ENCODE measurements around the gene RNF217. TPM values are rescaled to one million over a fixed set of nuclear protein-coding genes. Genes with fewer than 3 reads are reported as not detected.

RNF217 gene
- total RNA-seq, 3 donors from 2014 or later (not counting 1 experiment from before 2014, with no cell fraction given) = 3.3 to 9.5 (median 4.4) TPM

GRCh38 chr6:125057392-125058246, 95.4 kb downstream of the RNF217 start:
- WGBS (ENCODE audit: insufficient coverage) = 79% methylated on average over 5 of the region's 5 CpGs

DNA sequence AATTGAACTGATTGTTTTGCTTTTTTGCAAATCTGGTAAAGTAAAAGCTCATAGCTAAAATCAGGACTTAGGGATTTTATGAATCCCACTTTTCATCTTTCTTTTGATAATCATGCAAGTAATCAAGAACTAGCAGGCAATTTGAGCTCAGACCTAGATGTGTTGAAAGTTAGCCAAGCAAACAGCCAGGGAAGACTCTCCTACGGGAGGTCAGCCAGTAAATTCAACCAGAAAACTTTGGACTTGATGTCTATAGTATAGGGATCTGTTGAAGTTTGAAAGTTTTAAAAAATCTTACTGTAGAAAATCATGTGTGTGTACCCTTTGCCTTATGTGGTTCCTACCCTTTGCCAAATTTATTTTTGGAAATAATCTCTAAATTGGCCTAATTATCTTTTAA, 96.3 kb downstream of the RNF217 start:
- 100% methylated on average over 1 of the region's 1 CpG for WGBS (ENCODE audit: insufficient coverage)

More at GRCh38 chr6:125057392-125058246, 95.4 kb downstream of the RNF217 start:
- H3K27me3 ChIP-seq (ENCODE audit: control insufficient read depth, insufficient read depth, low read length) = no peaks in the 10 kb centered on the region
- DNase-seq (no peak), ATAC-seq (no peak)
- Mint-ChIP-seq H3K9me3 (no peaks in the 10 kb centered on the region), H3K27ac (no peak overlapping the region), H3K36me3 (no peaks in the 10 kb centered on the region), H3K4me1 (no peaks in the 10 kb centered on the region), H3K27me3 (ENCODE audit: low read depth in 2 of 2) (no peaks in the 10 kb centered on the region), H3K4me3 (no peak overlapping the region)
- no peaks in the 10 kb centered on the region for H3K9me3 ChIP-seq (ENCODE audit: control insufficient read depth, insufficient read depth, low read length)
- H3K36me3 ChIP-seq (ENCODE audit: control insufficient read depth, insufficient read depth, low read length) = no peaks in the 10 kb centered on the region
- no peak for TF ChIP-seq CTCF (IDR thresholded peaks at IDR 0.05)
- no peaks in the 10 kb centered on the region for H3K4me1 ChIP-seq (ENCODE audit: control insufficient read depth, insufficient read depth, low read length)
- H3K4me3 ChIP-seq (ENCODE audit: low read length) = no peak overlapping the region
- no peak overlapping the region for H3K27ac ChIP-seq (ENCODE audit: low read length)
- intact Hi-C loops (cut with micrococcal nuclease) = no loop called here

GRCh38 chr6:125063307-125063706, 101.1 kb downstream of the RNF217 start:
- Mint-ChIP-seq H3K4me3 (no peak overlapping the region), H3K27me3 (ENCODE audit: low read depth in 2 of 2) (no peaks in the 10 kb centered on the region), H3K27ac (no peak overlapping the region), H3K9me3 (no peaks in the 10 kb centered on the region), H3K36me3 (no peaks in the 10 kb centered on the region), H3K4me1 (no peaks in the 10 kb centered on the region)
- H3K4me1 ChIP-seq (ENCODE audit: control insufficient read depth, insufficient read depth, low read length) = peaks cover 11% of the 10 kb centered on the region
- DNase-seq (no peak), ATAC-seq (no peak)
- no peaks in the 10 kb centered on the region for H3K36me3 ChIP-seq (ENCODE audit: control insufficient read depth, insufficient read depth, low read length)
- WGBS (ENCODE audit: insufficient coverage) = no CpG with 5 or more reads among the region's 2 CpGs
- H3K27ac ChIP-seq (ENCODE audit: low read length) = no peak overlapping the region
- no peak for TF ChIP-seq CTCF (IDR thresholded peaks at IDR 0.05)
- H3K9me3 ChIP-seq (ENCODE audit: control insufficient read depth, insufficient read depth, low read length) = no peaks in the 10 kb centered on the region
- no peaks in the 10 kb centered on the region for H3K27me3 ChIP-seq (ENCODE audit: control insufficient read depth, insufficient read depth, low read length)
- H3K4me3 ChIP-seq (ENCODE audit: low read length) = no peak overlapping the region
- intact Hi-C loops (cut with micrococcal nuclease) = no loop called here

More for the DNA sequence above, 96.3 kb downstream of the RNF217 start:
- no peaks in the 10 kb centered on the region for H3K36me3 ChIP-seq (ENCODE audit: control insufficient read depth, insufficient read depth, low read length)
- no peaks in the 10 kb centered on the region for H3K9me3 Mint-ChIP-seq
- no peak for TF ChIP-seq CTCF (IDR thresholded peaks at IDR 0.05)
- intact Hi-C loops (cut with micrococcal nuclease) = no loop called here
- DNase-seq (no peak), ATAC-seq (no peak)
- H3K4me1 ChIP-seq (ENCODE audit: control insufficient read depth, insufficient read depth, low read length) = no peaks in the 10 kb centered on the region
- no peaks in the 10 kb centered on the region for H3K4me1 Mint-ChIP-seq
- H3K27me3 Mint-ChIP-seq (ENCODE audit: low read depth in 2 of 2) = no peaks in the 10 kb centered on the region
- no peaks in the 10 kb centered on the region for H3K36me3 Mint-ChIP-seq
- no peak overlapping the region for H3K4me3 ChIP-seq (ENCODE audit: low read length)
- no peaks in the 10 kb centered on the region for H3K9me3 ChIP-seq (ENCODE audit: control insufficient read depth, insufficient read depth, low read length)
- H3K27me3 ChIP-seq (ENCODE audit: control insufficient read depth, insufficient read depth, low read length) = no peaks in the 10 kb centered on the region
- H3K4me3 Mint-ChIP-seq = no peak overlapping the region
- H3K27ac Mint-ChIP-seq = no peak overlapping the region
- no peak overlapping the region for H3K27ac ChIP-seq (ENCODE audit: low read length)
